HG02884 (cell line): Measurements from ENCODE around the gene TCP11L2.
A peak's percentile ranks its signal among the peaks of the same experiment; 100 is the strongest.
"Not testable (repeated sequence)": the region's sequence is repeated elsewhere in the genome, so short reads cannot be mapped to it uniquely, and the experiment has no call there.

Source experiments
- ATAC-seq: cut with Tn5 transposase; IDR thresholded peaks from one replicate; pipeline ENCODE4 v1.9.1; 2021; ENCODE audit warnings: mild to moderate bottlenecking, moderate library complexity; ENCODE audit not compliant: unreplicated experiment

The TCP11L2 gene

GRCh38 chr12:106282457-106283097 lies 20.0 kb upstream of the TCP11L2 start:
- ATAC-seq = no peak

DNA sequence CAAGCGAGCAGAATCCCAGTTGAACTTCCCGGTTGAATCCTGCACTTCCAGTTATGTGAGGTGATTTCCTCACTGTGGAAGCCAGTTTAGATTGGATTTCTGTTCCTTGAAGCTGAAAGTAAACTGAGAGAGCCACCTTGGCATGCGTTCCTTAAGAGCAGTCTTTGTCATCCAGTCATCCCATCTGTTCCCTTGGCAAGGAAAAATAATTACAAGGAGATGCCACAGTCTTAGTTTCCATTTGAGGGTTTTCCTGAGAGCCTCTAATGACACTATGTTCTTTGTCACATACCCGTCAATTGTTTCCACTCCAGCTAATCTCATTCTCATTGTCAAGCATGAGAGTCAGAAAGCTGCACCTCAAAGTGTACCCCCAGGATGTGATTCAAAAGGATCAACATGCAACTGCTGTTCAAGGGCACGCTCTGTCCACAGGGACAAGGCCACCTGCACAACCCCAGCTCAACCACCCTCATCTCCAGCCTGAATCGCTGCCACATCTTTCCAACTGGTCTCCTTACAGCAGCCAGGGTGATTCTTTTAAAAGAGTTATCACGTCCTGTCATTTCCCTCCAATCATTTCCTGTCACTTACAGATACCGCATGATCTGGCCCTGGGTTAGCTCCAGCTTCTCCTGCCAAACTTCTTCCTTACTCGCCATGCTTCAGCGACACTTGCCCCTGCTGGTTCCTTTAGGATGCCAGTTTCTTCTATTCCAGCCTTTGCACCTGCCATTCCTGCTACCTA lies 18.0 kb upstream of the TCP11L2 start:
- ATAC-seq = no peak

DNA sequence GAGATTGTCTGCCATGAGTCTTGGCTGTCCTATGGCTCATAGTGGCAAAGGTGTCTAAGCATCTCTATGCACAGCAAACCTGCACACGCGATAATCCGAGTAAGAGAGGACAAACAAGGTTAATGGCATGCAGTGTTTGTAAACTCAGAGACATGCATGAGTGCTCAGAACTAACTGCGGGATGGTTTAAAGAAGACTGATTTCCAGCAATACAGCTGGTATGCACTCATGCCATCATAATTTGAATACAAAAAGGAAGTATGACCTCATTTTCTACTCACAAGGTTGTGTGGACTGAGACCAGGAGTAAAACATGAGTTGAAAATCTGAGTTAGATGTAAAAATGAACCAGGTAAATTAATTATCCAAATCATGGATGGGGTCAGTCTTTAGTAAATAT lies 16.6 kb upstream of the TCP11L2 start:
- no peak for ATAC-seq

DNA sequence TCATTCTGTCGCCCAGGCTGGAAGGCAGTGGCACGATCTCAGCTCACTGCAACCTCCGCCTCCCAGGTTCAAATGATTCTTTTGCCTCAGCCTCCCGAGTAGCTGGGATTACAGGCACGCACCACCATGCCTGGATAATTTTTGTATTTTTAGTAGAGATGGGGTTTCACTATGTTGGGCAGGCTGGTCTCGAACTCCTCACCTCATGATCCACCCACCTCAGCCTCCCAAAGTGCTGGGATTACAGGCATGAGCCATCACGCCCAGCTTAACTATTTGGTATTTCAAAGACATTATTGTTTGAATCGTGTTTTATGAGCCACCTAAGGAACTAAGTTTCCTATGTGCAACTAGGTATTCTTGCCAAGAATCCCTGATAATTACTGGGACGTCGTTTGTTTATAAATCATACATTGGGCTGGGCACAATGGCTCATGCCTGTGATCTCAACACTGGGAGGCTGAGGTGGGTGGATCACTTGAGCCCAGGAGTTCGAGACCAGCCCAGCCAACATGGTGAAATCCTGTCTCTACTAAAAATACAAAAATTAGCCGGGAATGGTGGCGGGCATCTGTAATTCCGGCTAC lies 15.9 kb upstream of the TCP11L2 start:
- ATAC-seq = not testable (repeated sequence)

- no peak for ATAC-seq
Observed at GRCh38 chr12:106287364-106287763, 15.2 kb upstream of the TCP11L2 start.

DNA sequence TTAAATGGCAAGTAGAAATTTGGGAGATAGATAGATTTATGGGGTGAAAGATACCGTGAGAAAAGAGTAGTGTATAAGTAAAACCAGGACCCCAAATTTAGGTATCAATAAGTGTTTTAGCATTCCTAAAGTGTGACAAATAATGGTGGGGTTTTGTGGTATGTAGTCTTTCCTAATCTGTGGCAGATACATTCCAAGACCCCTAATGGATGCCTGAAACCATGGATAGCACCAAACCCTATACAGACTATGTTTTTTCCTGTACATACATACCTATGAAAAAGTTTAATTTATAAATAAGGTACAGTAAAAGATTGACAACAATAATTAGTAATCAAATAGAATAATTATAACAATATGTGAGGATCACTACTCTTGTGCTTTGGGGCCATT lies 14.4 kb upstream of the TCP11L2 start:
- ATAC-seq = no peak

DNA sequence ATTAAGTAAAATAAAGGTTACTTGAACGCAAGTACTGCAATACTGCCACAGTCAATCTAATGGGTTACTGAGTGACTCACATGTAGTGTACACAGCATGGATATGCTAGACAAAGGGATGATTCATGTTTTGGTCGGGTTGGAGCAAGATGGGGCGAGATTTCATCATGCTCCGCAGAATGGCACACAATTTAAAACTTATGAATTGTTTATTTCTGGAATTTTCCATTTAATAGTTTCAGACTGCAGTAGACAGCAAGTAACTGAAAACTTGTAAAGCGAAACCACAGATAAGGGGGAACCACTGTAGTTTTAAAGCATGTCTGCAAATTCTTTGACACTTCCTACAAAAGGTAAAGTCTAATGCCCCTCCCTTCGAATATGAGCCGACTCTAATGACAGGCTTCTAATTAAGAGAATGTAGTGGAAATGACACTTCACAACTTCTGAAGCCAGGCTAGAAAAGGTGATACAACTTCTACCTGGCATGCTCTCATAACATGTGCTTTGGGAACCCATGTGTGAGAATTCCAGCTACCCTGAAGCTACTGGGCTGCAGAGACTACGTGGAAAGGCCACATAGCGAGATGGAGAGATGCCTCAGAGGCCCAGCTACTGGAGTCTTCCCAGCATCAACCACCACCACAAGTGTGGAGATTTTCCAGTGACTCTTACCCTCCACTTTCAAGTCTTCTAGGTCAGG lies 13.9 kb upstream of the TCP11L2 start:
- ATAC-seq = no peak

DNA sequence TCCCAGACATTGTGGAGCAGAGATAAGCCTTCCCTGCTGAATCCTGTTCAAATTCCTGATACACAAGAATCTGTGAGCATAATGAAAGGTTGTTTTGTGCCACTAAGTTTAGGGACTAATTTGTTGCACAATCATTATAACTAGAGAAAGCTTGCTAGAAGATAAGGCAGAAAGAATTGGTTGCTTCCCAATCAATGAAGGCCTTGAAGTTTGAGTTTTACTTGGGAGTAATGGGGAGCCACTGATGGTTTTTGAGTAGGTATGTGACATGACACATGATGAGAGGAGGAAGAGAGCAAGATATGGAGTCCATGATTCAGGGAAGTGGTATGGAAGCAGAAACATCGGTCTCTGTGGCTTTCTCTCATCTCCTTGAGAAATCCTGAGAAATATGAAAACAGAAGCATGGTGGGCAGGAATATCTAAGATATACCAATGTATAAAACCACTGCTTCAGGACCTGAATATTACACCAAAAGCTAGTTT lies 13.3 kb upstream of the TCP11L2 start:
- no peak for ATAC-seq

DNA sequence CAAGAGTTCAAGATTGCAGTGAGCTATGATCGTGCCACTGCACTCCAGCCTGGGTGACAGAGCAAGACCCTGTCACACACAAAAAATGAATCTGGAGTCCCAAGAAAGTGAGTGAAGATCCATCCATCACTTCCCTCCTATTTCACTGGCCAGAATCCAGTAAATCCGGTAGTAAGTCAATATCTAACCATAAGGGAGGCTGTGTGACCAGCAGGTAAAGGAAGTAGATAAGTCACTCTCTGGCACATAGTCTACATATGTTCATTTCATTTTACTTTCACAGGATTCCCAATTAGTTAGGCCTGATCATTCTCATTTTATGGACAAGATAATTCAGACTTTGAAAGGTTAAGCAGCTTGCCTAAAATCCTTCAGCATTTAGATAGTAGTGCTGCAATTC lies 11.9 kb upstream of the TCP11L2 start:
- no peak for ATAC-seq

DNA sequence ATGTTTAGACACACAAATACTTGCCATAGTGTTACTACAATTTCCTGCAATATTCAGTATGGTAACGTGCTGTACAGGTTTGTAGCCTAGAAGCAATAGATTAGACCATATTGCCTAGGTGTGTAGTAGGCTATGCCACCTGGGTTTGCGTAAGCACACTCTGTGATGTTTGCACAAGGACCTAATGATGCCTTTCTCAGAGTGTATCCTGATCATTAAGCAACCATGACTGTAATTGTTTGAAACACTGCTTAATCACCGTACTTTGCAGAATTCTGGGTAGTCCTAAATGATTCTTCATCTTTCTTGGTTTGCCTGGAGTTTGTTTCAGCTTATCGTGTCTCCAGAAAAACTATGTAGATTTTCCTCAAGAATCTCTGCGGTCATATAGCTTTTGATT lies 11.2 kb upstream of the TCP11L2 start:
- ATAC-seq = no peak

DNA sequence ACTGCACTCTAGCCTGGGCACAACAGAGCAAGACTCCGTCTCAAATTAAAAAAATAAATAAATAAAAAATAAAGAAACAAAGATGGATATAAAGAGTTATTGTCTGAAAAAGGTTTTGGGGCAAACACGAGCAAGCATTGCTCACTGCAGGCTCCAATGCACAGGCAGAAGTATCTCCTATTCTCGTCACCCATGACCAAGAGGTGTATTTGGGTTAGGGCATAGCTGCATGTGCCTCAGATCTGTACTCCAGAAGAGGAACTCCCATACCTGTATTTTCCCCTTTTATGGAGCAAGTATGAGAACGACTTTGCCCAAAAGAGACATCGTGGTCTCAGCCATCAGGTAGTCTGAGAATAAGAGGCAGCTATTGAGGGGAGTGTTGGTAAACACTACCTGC lies 10.2 kb upstream of the TCP11L2 start:
- no peak for ATAC-seq

DNA sequence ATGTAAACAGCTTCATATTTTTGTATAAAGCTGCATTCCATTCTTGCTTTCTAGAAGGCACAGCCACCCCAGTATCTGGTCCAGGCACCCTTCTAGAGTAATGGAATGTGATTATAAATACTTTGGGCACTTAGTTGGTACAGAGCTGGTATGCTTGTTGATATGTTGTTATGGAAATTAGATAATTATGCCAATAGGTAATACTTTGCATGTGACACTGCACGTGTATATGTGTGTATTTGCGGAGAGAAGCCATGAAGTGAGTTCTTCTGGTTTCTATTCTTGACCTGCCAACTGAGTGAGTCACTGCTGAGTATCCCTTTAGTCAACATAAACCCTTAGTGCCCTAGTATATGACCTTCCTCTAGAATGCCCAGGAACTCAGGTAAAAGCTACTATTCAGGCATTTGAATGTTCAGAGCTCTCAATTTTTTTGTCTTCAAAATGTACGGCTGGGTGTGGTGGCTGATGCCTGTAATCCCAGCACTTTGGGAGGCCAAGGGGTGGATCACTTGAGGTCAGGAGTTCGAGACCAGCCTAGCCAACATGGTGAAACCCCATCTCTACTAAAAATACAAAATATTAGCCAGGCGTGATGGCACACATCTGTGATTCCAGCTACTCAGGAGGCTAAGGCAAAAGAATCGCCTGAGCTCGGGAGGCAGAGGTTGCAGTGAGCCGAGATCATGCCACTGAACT lies 6.2 kb upstream of the TCP11L2 start:
- ATAC-seq = no peak

DNA sequence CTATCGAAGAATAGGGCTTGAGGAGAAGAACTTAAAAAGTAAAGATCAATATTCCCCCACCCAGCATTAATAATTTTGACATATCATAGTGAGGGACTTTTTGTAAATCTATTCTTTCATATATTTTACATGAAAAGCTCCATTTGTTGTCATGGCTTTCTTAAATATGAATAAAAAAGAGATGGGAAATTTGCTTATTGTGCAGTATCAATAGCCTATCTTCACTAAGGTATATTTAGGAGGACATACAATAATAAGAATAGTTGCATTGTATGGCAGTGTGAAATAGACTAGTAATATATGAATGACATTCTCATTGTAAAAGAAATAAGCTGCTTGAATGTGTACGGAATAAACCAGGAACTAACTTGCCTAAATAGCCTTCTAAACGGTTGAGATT lies 5.5 kb upstream of the TCP11L2 start:
- no peak for ATAC-seq

GRCh38 chr12:106297681-106298080 lies 4.9 kb upstream of the TCP11L2 start:
- no peak for ATAC-seq

GRCh38 chr12:106299202-106299774 lies 3.2 kb upstream of the TCP11L2 start:
- ATAC-seq = no peak

GRCh38 chr12:106300761-106301160 lies 1.8 kb upstream of the TCP11L2 start:
- no peak for ATAC-seq

- ATAC-seq = no peak
Observed at GRCh38 chr12:106301241-106301610, 1.3 kb upstream of the TCP11L2 start.

GRCh38 chr12:106301611-106302321 lies 767 bp upstream of the TCP11L2 start:
- peak; percentile 59 for ATAC-seq

DNA sequence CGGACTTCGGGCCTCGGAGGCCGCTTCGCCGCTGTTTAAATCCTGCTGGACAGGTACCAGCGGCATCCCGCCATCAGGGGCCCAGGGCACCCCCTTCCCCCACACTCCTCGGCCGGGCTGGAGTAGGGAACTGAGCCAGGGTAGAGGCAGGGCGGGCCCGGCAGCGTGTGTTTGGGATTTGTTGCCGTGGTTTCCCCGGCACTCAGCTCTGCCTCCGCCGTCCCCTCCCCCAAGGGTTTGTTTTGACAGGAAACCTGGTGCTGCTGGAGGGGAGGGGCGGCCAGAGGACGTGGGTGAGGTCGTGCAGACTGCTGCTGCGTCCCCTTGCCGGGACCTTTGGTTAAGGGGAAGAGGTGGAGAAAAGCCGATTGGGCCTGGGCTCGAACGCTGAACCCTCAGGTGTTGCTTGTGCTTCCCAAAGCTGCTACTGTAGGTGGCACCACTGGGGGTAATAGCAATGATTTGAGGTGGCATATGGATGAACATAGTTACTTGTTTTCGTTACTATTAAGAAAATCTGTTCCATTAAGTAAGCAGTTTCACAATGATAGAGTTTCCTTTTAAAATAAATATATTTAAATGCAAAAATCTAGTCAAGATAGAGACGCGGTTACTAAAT lies 778 bp downstream of the TCP11L2 start:
- ATAC-seq = no peak

- no peak for ATAC-seq
Observed at GRCh38 chr12:106304001-106304421, 1.5 kb downstream of the TCP11L2 start.
